Activated gamma-delta T cell (primary cell): ENCODE results near the gene TMEM270.
"Not testable (repeated sequence)": the region's sequence is repeated elsewhere in the genome, so short reads cannot be mapped to it uniquely, and the experiment has no call there.

Experiments
- DNase-seq: peaks from one replicate; lab custom pipeline; 2025; lab: John Stamatoyannopoulos, UW
- total RNA-seq, 2 donors: gene quantifications; one replicate each; lab custom pipeline; 2026; lab: John Stamatoyannopoulos, UW

The TMEM270 gene
- 0 to 0.09 reads per million in 2 donors for total RNA-seq

GRCh38 chr7:73860859-73861258 is at the start of gene TMEM270:
TMEM270 (plus strand) TSS chr7:73861159; CDS start chr7:73861195, 36 bp downstream.
- DNase-seq = no peak

- no peak for DNase-seq
Measured at GRCh38 chr7:73811760-73812168, 49.2 kb upstream of the TMEM270 start.

- no peak for DNase-seq
Measured at GRCh38 chr7:73812996-73813395, 48.0 kb upstream of the TMEM270 start.

DNA sequence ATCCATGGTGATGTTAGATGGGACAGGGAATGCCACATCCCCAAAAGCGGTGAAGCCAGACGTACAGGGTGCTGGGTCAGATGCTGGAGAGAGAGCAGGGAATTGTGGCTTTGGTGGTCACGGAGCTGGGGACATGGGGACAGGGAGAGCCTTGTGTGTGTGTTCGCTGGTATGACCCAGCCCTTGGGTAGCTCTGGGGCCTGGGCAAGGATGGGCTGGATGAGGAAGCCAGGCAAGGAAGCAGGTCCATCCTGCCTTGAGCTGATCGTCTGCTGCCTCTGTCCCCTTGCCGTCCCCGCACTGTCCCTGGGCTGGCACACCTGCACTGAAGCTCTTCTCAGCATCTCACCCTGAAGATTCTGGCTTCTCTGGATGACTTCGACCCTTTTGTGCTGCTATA is 45.5 kb upstream of the TMEM270 start:
- no peak for DNase-seq

GRCh38 chr7:73817121-73817520 is 43.8 kb upstream of the TMEM270 start:
- no peak for DNase-seq

GRCh38 chr7:73820013-73820412 is 40.9 kb upstream of the TMEM270 start:
- no peak for DNase-seq

DNA sequence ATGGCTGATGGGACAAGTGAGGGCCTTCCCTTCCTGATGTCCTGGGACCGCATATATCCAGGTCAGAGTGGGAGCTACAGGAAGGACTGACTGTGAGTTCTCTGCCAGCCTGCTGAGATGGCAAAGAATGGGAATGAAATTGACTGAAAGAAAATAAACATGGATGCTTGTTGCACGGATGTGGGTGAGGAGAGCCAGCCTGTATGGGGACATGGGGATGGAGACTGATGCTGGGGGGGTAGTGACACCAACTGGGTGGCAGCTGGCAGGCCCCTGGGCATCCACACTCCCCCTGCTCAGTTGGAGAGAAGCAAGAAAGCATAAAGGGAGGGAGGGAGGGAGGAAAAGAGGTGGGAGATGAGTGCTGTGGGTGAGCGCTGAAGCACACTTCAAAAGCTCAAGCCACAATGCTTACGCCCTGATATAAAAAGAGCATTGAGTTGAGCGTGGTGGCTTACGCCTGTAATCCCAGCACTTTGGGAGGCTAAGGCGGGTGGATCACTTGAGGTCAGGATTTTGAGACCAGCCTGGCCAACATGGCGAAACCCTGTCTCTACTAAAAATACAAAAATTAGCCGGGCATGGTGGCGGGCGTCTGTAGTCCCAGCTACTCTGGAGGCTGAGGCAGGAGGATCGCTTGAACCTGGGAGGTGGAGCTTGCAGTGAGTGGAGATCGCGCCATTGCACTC is 39.2 kb upstream of the TMEM270 start:
- not testable (repeated sequence) for DNase-seq

DNA sequence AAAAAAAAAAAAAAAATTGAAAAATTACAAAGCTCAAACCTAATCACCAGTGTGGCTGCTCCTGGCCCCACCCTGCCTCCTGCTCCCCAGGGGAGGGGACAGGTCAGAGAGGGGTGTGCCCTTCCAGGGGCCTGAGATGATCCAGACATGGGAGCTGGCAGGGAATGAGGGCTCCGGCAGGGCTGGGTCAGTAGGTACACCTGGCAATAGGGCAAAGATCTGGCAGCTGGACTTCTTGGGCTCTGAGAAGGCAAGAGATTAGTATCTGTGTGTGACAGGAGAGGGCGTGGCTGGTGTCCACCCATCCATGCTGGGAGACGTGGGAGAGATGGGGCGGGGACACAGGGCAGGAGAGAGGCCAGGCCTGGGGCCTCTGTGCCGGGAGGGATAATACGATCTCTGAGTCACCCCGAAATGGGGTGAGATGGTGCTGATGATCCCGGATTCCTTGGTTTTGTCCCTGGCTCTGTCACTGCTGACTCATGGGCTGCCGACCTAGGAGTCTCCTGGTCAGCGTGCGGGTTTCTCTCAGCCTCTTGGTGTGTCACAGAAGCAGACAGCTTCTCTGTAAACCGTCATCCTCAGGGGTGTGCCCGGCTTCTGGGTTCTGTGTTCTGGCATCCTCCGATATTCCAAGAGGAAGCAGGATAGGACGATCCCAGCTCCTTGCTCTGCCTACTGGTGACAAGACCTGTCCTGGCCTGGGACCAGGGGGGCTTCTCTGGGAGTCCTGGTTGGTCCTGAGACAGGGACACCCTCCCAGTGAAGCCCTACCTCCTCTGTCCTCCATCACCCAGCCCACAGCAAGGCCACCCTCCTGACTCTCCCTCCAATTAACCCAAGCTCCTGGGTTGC is 38.4 kb upstream of the TMEM270 start:
- no peak for DNase-seq

- no peak for DNase-seq
Measured at GRCh38 chr7:73823257-73823656, 37.7 kb upstream of the TMEM270 start.

- no peak for DNase-seq
Measured at GRCh38 chr7:73823873-73824592, 36.9 kb upstream of the TMEM270 start.

- DNase-seq = no peak
Measured at GRCh38 chr7:73824986-73825385, 36.0 kb upstream of the TMEM270 start.

GRCh38 chr7:73827567-73828106 is 33.3 kb upstream of the TMEM270 start:
- DNase-seq = no peak

- DNase-seq = no peak
Measured at GRCh38 chr7:73828107-73828803, 32.7 kb upstream of the TMEM270 start.

- no peak for DNase-seq
Measured at GRCh38 chr7:73828972-73829371, 32.0 kb upstream of the TMEM270 start.

DNA sequence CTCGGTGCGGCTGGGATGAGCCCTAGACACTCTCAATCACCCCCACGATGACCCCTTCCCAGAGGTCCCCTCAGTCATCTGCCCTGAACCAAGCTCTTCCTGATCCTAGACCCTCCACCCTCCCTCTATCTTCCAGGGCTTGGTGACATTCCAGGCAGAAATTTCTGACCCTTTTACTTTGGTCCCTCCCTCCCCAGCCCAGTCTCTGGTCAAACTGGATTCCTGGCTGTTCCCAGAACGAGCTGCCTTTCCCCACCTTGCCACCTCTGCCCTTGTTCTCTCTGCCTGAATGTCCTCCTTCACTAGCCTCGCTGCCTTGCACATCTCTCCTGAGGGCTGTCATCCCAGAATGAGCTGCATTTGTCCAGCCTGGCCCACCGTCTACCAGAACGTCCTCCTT is 31.5 kb upstream of the TMEM270 start:
- no peak for DNase-seq

- DNase-seq = no peak
Measured at GRCh38 chr7:73829921-73830680, 30.9 kb upstream of the TMEM270 start.

DNA sequence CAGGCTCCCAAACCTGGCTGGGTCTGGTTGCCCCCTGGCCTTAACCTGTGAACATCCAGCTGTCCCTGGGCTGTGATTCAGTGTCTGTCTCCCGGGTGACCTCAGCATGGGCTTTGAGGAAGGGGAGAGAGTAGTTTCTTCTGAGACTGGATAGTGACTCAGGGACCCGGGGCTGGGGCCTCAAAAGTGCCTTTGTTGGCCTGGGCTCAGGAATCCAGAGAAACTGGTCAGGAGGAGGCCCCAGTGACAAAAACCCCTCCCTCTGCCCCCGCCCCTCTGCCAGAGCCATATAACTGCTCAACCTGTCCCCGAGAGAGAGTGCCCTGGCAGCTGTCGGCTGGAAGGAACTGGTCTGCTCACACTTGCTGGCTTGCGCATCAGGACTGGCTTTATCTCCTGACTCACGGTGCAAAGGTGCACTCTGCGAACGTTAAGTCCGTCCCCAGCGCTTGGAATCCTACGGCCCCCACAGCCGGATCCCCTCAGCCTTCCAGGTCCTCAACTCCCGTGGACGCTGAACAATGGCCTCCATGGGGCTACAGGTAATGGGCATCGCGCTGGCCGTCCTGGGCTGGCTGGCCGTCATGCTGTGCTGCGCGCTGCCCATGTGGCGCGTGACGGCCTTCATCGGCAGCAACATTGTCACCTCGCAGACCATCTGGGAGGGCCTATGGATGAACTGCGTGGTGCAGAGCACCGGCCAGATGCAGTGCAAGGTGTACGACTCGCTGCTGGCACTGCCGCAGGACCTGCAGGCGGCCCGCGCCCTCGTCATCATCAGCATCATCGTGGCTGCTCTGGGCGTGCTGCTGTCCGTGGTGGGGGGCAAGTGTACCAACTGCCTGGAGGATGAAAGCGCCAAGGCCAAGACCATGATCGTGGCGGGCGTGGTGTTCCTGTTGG is 30.0 kb upstream of the TMEM270 start, which contains the start of gene CLDN4:
TSS of gene CLDN4 (plus strand) at position 316 of the 903 bp plus-strand sequence. CDS start at position 522, 206 bp downstream.
- DNase-seq = no peak

GRCh38 chr7:73831584-73831833 is 29.4 kb upstream of the TMEM270 start:
- no peak for DNase-seq

GRCh38 chr7:73831834-73832651 is 28.9 kb upstream of the TMEM270 start:
- DNase-seq = no peak
